HT-29 (cell line): ENCODE measurements around the gene PNPLA3. TPM values are rescaled to one million over a fixed set of nuclear protein-coding genes. Genes with fewer than 3 reads are reported as not detected.
A peak's percentile ranks its signal among the peaks of the same experiment; 100 is the strongest.

Experiments used
- DNase-seq: peaks from one replicate; pipeline ENCODE4 v3.0.0-alpha.2; 2015; ENCODE audit warnings: low spot score
- total RNA-seq: library from RNA; depleted of rRNA; stranded (reverse); fragments of >200 nt; shearing (Covaris generic); gene quantifications from 2 replicates; pipeline ENCODE4 v1.2.3, GENCODE V29; 2014; rRNA removed

Gene PNPLA3
- total RNA-seq, 1 experiment from 2014 or later, result 0.15 TPM

GRCh38 chr22:43993072-43993760, 69.6 kb downstream of the PNPLA3 start:
- DNase-seq, result peak; percentile 43

GRCh38 chr22:43994006-43994405, 70.4 kb downstream of the PNPLA3 start:
- DNase-seq, result no peak

- DNase-seq, result no peak
Observed at GRCh38 chr22:43994416-43994815, 70.8 kb downstream of the PNPLA3 start.

- DNase-seq, result no peak
Observed at GRCh38 chr22:43995057-43995685, 71.6 kb downstream of the PNPLA3 start.

GRCh38 chr22:43995798-43996169, 72.2 kb downstream of the PNPLA3 start:
- no peak for DNase-seq

- no peak for DNase-seq
Observed at GRCh38 chr22:43996170-43996980, 72.8 kb downstream of the PNPLA3 start.

- no peak for DNase-seq
Observed at GRCh38 chr22:43996981-43997265, 73.3 kb downstream of the PNPLA3 start.

Other genes starting within 250 kb of the PNPLA3 start
- 0.08 TPM in 1 of 2 replicates, not detected in the other for gene EFCAB6, start 111.5 kb upstream of the PNPLA3 start, total RNA-seq
- gene SULT4A1, start 61.3 kb upstream of the PNPLA3 start, total RNA-seq, result not detected in 2 replicates
- not detected in 2 replicates for gene PNPLA5, start 31.8 kb upstream of the PNPLA3 start, total RNA-seq
- 19.1 and 20.2 TPM in 2 replicates for gene SAMM50, start 31.6 kb downstream of the PNPLA3 start, total RNA-seq
- gene PARVB, start 100.5 kb downstream of the PNPLA3 start, total RNA-seq, result not detected in 2 replicates